IMR-90 (cell line): ENCODE measurements around the gene TRIM33. TPM values are rescaled to one million over a fixed set of nuclear protein-coding genes. Genes with fewer than 3 reads are reported as not detected.

Experiments used
- ATAC-seq: fragments of 200-7000 bp; cut with Tn5 transposase; 2 replicates; pipeline ENCODE4 v1.9.1; 2020; ENCODE audit warnings: low read depth, mild to moderate bottlenecking, moderate library complexity
- BruUV-seq: library from RNA; stranded (reverse); fragments of 400-500 nt; replicated peaks from 2 replicates; lab custom pipeline; 2021; lab: Mats Ljungman, UMichigan
- CTCF ChIA-PET: fragments of 300-600 bp; formaldehyde crosslinking; extraction: SDS; loops from one replicate; lab custom pipeline; 2021; ENCODE audit warnings: antibody characterized with exemption; lab: Yijun Ruan, JAX
- POLR2A ChIA-PET: fragments of 300-600 bp; sonication (Branson Sonifier 250); formaldehyde crosslinking; loops from one replicate; lab custom pipeline; 2022; ENCODE audit warnings: antibody characterized with exemption; ENCODE audit not compliant: unreplicated experiment; lab: Charles Lee
- DNase-seq: peaks from one replicate; pipeline ENCODE4 v3.0.0; 2013
- H2AFZ ChIP-seq: replicated peaks from 2 replicates; pipeline ENCODE3; 2013; ENCODE audit warnings: low read length, mild to moderate bottlenecking; ENCODE audit not compliant: poor library complexity
- H2AK5ac ChIP-seq: 2 replicates; pipeline ENCODE4 v1.6.1; 2013; ENCODE audit warnings: low read depth, low read length, inconsistent platforms
- H2AK9ac ChIP-seq: replicated peaks from 2 replicates; pipeline ENCODE3; 2013; ENCODE audit warnings: mild to moderate bottlenecking, low read depth, low read length, moderate library complexity; ENCODE audit not compliant: poor library complexity
- H2BK120ac ChIP-seq: 2 replicates; pipeline ENCODE4 v1.6.1; 2013; ENCODE audit warnings: low read depth, low read length, inconsistent platforms
- H2BK15ac ChIP-seq: 3 replicates; pipeline ENCODE4 v1.6.1; 2013; ENCODE audit warnings: low read depth, low read length, inconsistent platforms
- H2BK20ac ChIP-seq: 2 replicates; pipeline ENCODE4 v1.6.1; 2013; ENCODE audit warnings: low read depth, mild to moderate bottlenecking, inconsistent platforms, low read length, moderate library complexity
- H2BK5ac ChIP-seq: 2 replicates; pipeline ENCODE4 v1.6.1; 2013; ENCODE audit warnings: mild to moderate bottlenecking, low read depth, low read length, inconsistent platforms; ENCODE audit not compliant: poor library complexity, severe bottlenecking
- H3K14ac ChIP-seq: replicated peaks from 2 replicates; pipeline ENCODE4 v1.6.1; 2013; ENCODE audit warnings: low read depth, low read length, inconsistent platforms
- H3K18ac ChIP-seq: 2 replicates; pipeline ENCODE4 v1.6.1; 2013; ENCODE audit warnings: low read depth, low read length, control low read depth
- H3K23ac ChIP-seq: 2 replicates; pipeline ENCODE4 v1.6.1; 2013; ENCODE audit warnings: low read depth, low read length, inconsistent platforms
- H3K27ac ChIP-seq: 2 replicates; pipeline ENCODE4 v1.5.1; 2013; ENCODE audit warnings: mild to moderate bottlenecking, control low read depth, low read length; ENCODE audit not compliant: insufficient read depth
- H3K27me3 ChIP-seq: 2 replicates; pipeline ENCODE4 v1.6.1; 2013; ENCODE audit warnings: low read length; ENCODE audit not compliant: control insufficient read depth, insufficient read depth
- H3K36me3 ChIP-seq: 2 replicates; pipeline ENCODE4 v1.6.1; 2013; ENCODE audit warnings: low read length, mixed read lengths; ENCODE audit not compliant: control insufficient read depth, insufficient read depth
- H3K4ac ChIP-seq: 2 replicates; pipeline ENCODE4 v1.6.1; 2013; ENCODE audit warnings: low read depth, low read length, inconsistent platforms
- H3K4me1 ChIP-seq: 2 replicates; pipeline ENCODE4 v1.6.1; 2013; ENCODE audit warnings: low read length, mixed read lengths; ENCODE audit not compliant: control insufficient read depth, insufficient read depth
- H3K4me2 ChIP-seq: 2 replicates; pipeline ENCODE4 v1.6.1; 2013; ENCODE audit warnings: low read depth, mild to moderate bottlenecking, control low read depth, low read length, moderate library complexity
- H3K4me3 ChIP-seq: 2 replicates; pipeline ENCODE4 v1.5.1; 2013; ENCODE audit warnings: low read depth, mild to moderate bottlenecking, control low read depth, low read length, moderate library complexity; ENCODE audit not compliant: insufficient read depth
- H3K56ac ChIP-seq: 2 replicates; pipeline ENCODE4 v1.6.1; 2013; ENCODE audit warnings: low read length, inconsistent platforms; ENCODE audit not compliant: insufficient read depth; ENCODE audit errors: extremely low read depth
- H3K79me1 ChIP-seq, 2 experiments: 2 replicates each; pipeline ENCODE4 v1.6.1; 2013; ENCODE audit warnings: low read length in 2 of 2, inconsistent platforms in 1 of 2, low read depth in 1 of 2
- H3K9ac ChIP-seq: 2 replicates; pipeline ENCODE4 v1.6.1; 2013; ENCODE audit warnings: low read depth, low read length, control low read depth
- H3K9me1 ChIP-seq: 2 replicates; pipeline ENCODE4 v1.6.1; 2013; ENCODE audit warnings: low read length, inconsistent platforms; ENCODE audit not compliant: insufficient read depth
- H3K9me3 ChIP-seq: 2 replicates; pipeline ENCODE4 v1.6.1; 2013; ENCODE audit warnings: low read length; ENCODE audit not compliant: control insufficient read depth, insufficient read depth
- H4K20me1 ChIP-seq: 2 replicates; pipeline ENCODE4 v1.6.1; 2013; ENCODE audit warnings: low read length, inconsistent platforms; ENCODE audit not compliant: insufficient read depth
- H4K5ac ChIP-seq: 2 replicates; pipeline ENCODE4 v1.6.1; 2013; ENCODE audit warnings: mild to moderate bottlenecking, low read depth, low read length, control low read depth
- H4K8ac ChIP-seq, 2 experiments: 2 replicates each; pipeline ENCODE4 v1.6.1; 2013; ENCODE audit warnings: low read depth in 2 of 2, low read length in 2 of 2, control low read depth in 1 of 2, inconsistent platforms in 1 of 2
- H4K91ac ChIP-seq: 2 replicates; pipeline ENCODE4 v1.6.1; 2013; ENCODE audit warnings: low read depth, low read length, inconsistent platforms; ENCODE audit not compliant: insufficient read depth
- CEBPB ChIP-seq: IDR thresholded peaks from 2 replicates; pipeline ENCODE4 v1.6.1; 2012; ENCODE audit warnings: low read depth, low read length, improper control_type of control experiment
- CHD1 ChIP-seq: IDR thresholded peaks from 2 replicates; pipeline ENCODE4 v1.6.1; 2012; ENCODE audit warnings: low read depth, low read length, improper control_type of control experiment
- ELK1 ChIP-seq: fragments of 150-350 bp; IDR thresholded peaks from 2 replicates; pipeline ENCODE4 v1.6.1; 2016; ENCODE audit warnings: low read depth, mild to moderate bottlenecking, low read length, moderate library complexity, borderline replicate concordance
- FOS ChIP-seq: fragments of 150-350 bp; IDR thresholded peaks from 2 replicates; pipeline ENCODE4 v1.6.1; 2016; ENCODE audit warnings: low read depth, low read length
- MAFK ChIP-seq: IDR thresholded peaks from 2 replicates; pipeline ENCODE4 v1.6.1; 2012; ENCODE audit warnings: low read depth, low read length, improper control_type of control experiment
- MAZ ChIP-seq: IDR thresholded peaks from 2 replicates; pipeline ENCODE4 v1.6.1; 2012; ENCODE audit warnings: low read depth, mild to moderate bottlenecking, low read length, improper control_type of control experiment, moderate library complexity, borderline replicate concordance
- MXI1 ChIP-seq: IDR thresholded peaks from 2 replicates; pipeline ENCODE4 v1.6.1; 2012; ENCODE audit warnings: low read depth, mild to moderate bottlenecking, low read length, moderate library complexity, borderline replicate concordance
- NFE2L2 ChIP-seq: fragments of 150-350 bp; IDR thresholded peaks from 2 replicates; pipeline ENCODE4 v1.6.1; 2016; ENCODE audit warnings: low read depth, mild to moderate bottlenecking, low read length
- RCOR1 ChIP-seq: IDR thresholded peaks from 2 replicates; pipeline ENCODE4 v1.6.1; 2012; ENCODE audit warnings: mild to moderate bottlenecking, low read length, improper control_type of control experiment; ENCODE audit not compliant: insufficient replicate concordance
- SMC3 ChIP-seq: fragments of 150-350 bp; IDR thresholded peaks from 2 replicates; pipeline ENCODE4 v1.6.1; 2016; ENCODE audit warnings: low read depth, mild to moderate bottlenecking, antibody characterized with exemption, low read length, moderate library complexity
- USF2 ChIP-seq: fragments of 150-350 bp; IDR thresholded peaks from 2 replicates; pipeline ENCODE4 v1.6.1; 2017; ENCODE audit warnings: mild to moderate bottlenecking, antibody characterized with exemption, low read length, low read depth
- WGBS, 2 experiments: methylation state at CpG; one replicate each; pipeline versions ENCODE4 v1.1.5 to v1.1.7; 2013; ENCODE audit warnings: missing lambda C conversion rate in 2 of 2; ENCODE audit not compliant: insufficient read length in 1 of 2; ENCODE audit errors: extremely low coverage in 2 of 2; 5-methylcytosine and 5-hydroxymethylcytosine counted together
- dilution Hi-C: fragments of 300-500 bp; cut with HindIII; formaldehyde crosslinking; loops from one replicate; pipeline ENCODE4 v1.14.3; 2018; ENCODE audit warnings: low sequenced_read_pairs; ENCODE audit not compliant: unreplicated experiment
- in situ Hi-C: fragments of 300-500 bp; cut with MboI; formaldehyde crosslinking; loops from 3 replicates; pipeline ENCODE4 v1.14.3; 2019; ENCODE audit warnings: low sequenced_read_pairs, inconsistent platforms, mixed read lengths
- intact Hi-C: fragments of 100-400 bp; cut with micrococcal nuclease; formaldehyde crosslinking; loops from 2 replicates; pipeline ENCODE4 v1.10.0; 2022
- polyA plus RNA-seq, 3 experiments: library from polyadenylated mRNA; depleted of rRNA; stranded (reverse); fragments of >200 nt; gene quantifications; 2 replicates each; pipeline ENCODE4 v1.2.3, GENCODE V29; 2012; ENCODE audit warnings: low replicate concordance in 1 of 3
- total RNA-seq: library from RNA; depleted of rRNA; stranded (reverse); fragments of >200 nt; gene quantifications from 2 replicates; pipeline ENCODE4 v1.2.3, GENCODE V29; 2012

The TRIM33 gene
- total and polyA plus RNA-seq, 2 of the 4 experiments (the other 2 are of a cell fraction) = 9.5 to 40.1 TPM

- TF ChIP-seq MAFK = no peak
Measured at GRCh38 chr1:114466334-114467014, 44.5 kb downstream of the TRIM33 start (continued).

- no peak overlapping the region for H2BK120ac ChIP-seq
- H3K79me1 ChIP-seq = peaks cover 31 to 34% of the 10 kb centered on the region in 2 experiments
- peaks cover 8% of the 10 kb centered on the region for H3K36me3 ChIP-seq
- no CpG with 5 or more reads among the region's 1 CpG for WGBS, 2 experiments
- no peak overlapping the region for H4K91ac ChIP-seq
- DNase-seq (no peak), ATAC-seq (no peak)
- H3K4ac ChIP-seq = no peak overlapping the region
- no peak overlapping the region for H3K4me3 ChIP-seq
- no peak overlapping the region for H2BK20ac ChIP-seq
- no peak overlapping the region for H2BK5ac ChIP-seq
- H3K9me1 ChIP-seq = 0 out of 2 replicates have a peak, but pooled peaks cover under 1% of the 10 kb centered on the region
- H3K14ac ChIP-seq = no peak overlapping the region
- no peaks in the 10 kb centered on the region for H3K4me1 ChIP-seq
- no peak overlapping the region for H3K18ac ChIP-seq
- peaks cover 4% of the 10 kb centered on the region; the same call in 1 of the 2 replicates for H3K9me3 ChIP-seq
- H2BK15ac ChIP-seq = no peak overlapping the region
- in situ Hi-C loops (no loop called here), dilution Hi-C loops (no loop called here), intact Hi-C loops (no loop called here)
- H3K9ac ChIP-seq = no peak overlapping the region
- H2AK5ac ChIP-seq = no peak overlapping the region
- TF ChIP-seq MXI1 = no peak
- TF ChIP-seq RCOR1 = no peak
- TF ChIP-seq NFE2L2 = no peak
- no peak for TF ChIP-seq SMC3
- TF ChIP-seq FOS = no peak
- TF ChIP-seq CEBPB = no peak
- TF ChIP-seq ELK1 = no peak
- TF ChIP-seq MAZ = no peak
- TF ChIP-seq USF2 = no peak
- TF ChIP-seq CHD1 = no peak
- H3K56ac ChIP-seq = no peak overlapping the region
- no TSS peak for BruUV-seq
- no peak overlapping the region for H4K5ac ChIP-seq
- CTCF ChIA-PET = interaction anchor here (0.6 kb wide), 1 partner anchor 12 kb away, joined by 3 read pairs; no protein-coding TSS in a partner anchor
- no peak overlapping the region for H2AFZ ChIP-seq
- H3K27me3 ChIP-seq = no peaks in the 10 kb centered on the region
- no peak overlapping the region for H3K27ac ChIP-seq
- peaks cover 11% of the 10 kb centered on the region for H4K20me1 ChIP-seq
- H3K4me2 ChIP-seq = no peak overlapping the region
- H4K8ac ChIP-seq = no peak overlapping the region
- POLR2A ChIA-PET = no interaction called here
- no peak overlapping the region for H3K23ac ChIP-seq
- H2AK9ac ChIP-seq = no peak overlapping the region
Measured at GRCh38 chr1:114462963-114463362, 48.0 kb downstream of the TRIM33 start.
